GM12878 (cell line): ENCODE measurements around the gene CALHM3. TPM values are rescaled to one million over a fixed set of nuclear protein-coding genes. Genes with fewer than 3 reads are reported as not detected.

Experiments
- ATF2 ChIP-seq: IDR thresholded peaks from 2 replicates; pipeline ENCODE4 v1.6.1; 2012; ENCODE audit warnings: low read length, inconsistent platforms
- CBFB ChIP-seq: IDR thresholded peaks from 2 replicates; pipeline ENCODE4 v1.6.1; 2016; ENCODE audit warnings: antibody characterized with exemption, low read depth
- CEBPB ChIP-seq, 2 experiments: fragments of 150-350 bp in 1 of 2; IDR thresholded peaks; 2 replicates each; pipeline ENCODE4 v1.6.1; 2012 to 2014; ENCODE audit warnings: low read depth in 2 of 2, low read length in 2 of 2, borderline replicate concordance in 1 of 2, inconsistent platforms in 1 of 2
- CHD1 ChIP-seq: IDR thresholded peaks from 2 replicates; pipeline ENCODE4 v1.6.1; 2012; ENCODE audit warnings: low read depth, low read length, improper control_type of control experiment
- CREM ChIP-seq: IDR thresholded peaks from 2 replicates; pipeline ENCODE4 v1.6.1; 2014; ENCODE audit warnings: antibody characterized with exemption, low read depth
- E2F4 ChIP-seq: IDR thresholded peaks from 2 replicates; pipeline ENCODE4 v1.6.1; 2012; ENCODE audit warnings: low read depth, low read length, improper control_type of control experiment
- FOS ChIP-seq: IDR thresholded peaks from 3 replicates; pipeline ENCODE4 v1.6.1; 2011; ENCODE audit warnings: borderline replicate concordance; ENCODE audit not compliant: insufficient read length; ENCODE audit errors: extremely low read depth
- IKZF2 ChIP-seq, 2 experiments: fragments of 450-650 bp; IDR thresholded peaks; 2 replicates each; pipeline ENCODE4 v1.6.1; 2017; ENCODE audit warnings: mild to moderate bottlenecking in 2 of 2, moderate library complexity in 2 of 2
- IRF3 ChIP-seq: fragments of 450-650 bp; IDR thresholded peaks from 2 replicates; pipeline ENCODE4 v1.6.1; 2014; ENCODE audit warnings: mild to moderate bottlenecking
- MEF2A ChIP-seq: IDR thresholded peaks from 2 replicates; pipeline ENCODE4 v1.6.1; 2011; ENCODE audit warnings: low read depth, mild to moderate bottlenecking, low read length, moderate library complexity; ENCODE audit not compliant: insufficient read depth
- MEF2B ChIP-seq: fragments of 450-650 bp; IDR thresholded peaks from 2 replicates; pipeline ENCODE4 v1.6.1; 2018; ENCODE audit warnings: mild to moderate bottlenecking, moderate library complexity; ENCODE audit not compliant: partially characterized antibody, poor library complexity, severe bottlenecking
- MTA3 ChIP-seq: IDR thresholded peaks from 2 replicates; pipeline ENCODE4 v1.6.1; 2012; ENCODE audit warnings: low read length, inconsistent platforms, borderline replicate concordance
- NR2C2 ChIP-seq: IDR thresholded peaks from 2 replicates; pipeline ENCODE4 v1.6.1; 2011; ENCODE audit warnings: borderline replicate concordance, low read depth; ENCODE audit not compliant: control insufficient read depth, insufficient read length
- PBX3 ChIP-seq: IDR thresholded peaks from 2 replicates; pipeline ENCODE4 v1.6.1; 2011; ENCODE audit warnings: mild to moderate bottlenecking, low read depth, low read length, moderate library complexity; ENCODE audit not compliant: insufficient replicate concordance
- RAD21 ChIP-seq: IDR thresholded peaks from 2 replicates; pipeline ENCODE4 v1.6.1; 2011; ENCODE audit warnings: mild to moderate bottlenecking, low read depth, low read length, moderate library complexity; ENCODE audit not compliant: insufficient read depth
- REST ChIP-seq: IDR thresholded peaks from 2 replicates; pipeline ENCODE4 v1.6.1; 2012; ENCODE audit warnings: mild to moderate bottlenecking, low read depth, low read length
- SP1 ChIP-seq: IDR thresholded peaks from one replicate; pipeline ENCODE4 v1.6.1; 2011; ENCODE audit warnings: low read depth, low read length
- SUPT20H ChIP-seq: IDR thresholded peaks from 2 replicates; pipeline ENCODE4 v1.6.1; 2011; ENCODE audit warnings: low read depth, mild to moderate bottlenecking, low read length, moderate library complexity, borderline replicate concordance; ENCODE audit not compliant: control insufficient read depth
- TAF1 ChIP-seq: IDR thresholded peaks from 2 replicates; pipeline ENCODE4 v1.6.1; 2011; ENCODE audit warnings: mild to moderate bottlenecking, low read depth, low read length, borderline replicate concordance
- ZNF24 ChIP-seq: fragments of 450-650 bp; IDR thresholded peaks from 2 replicates; pipeline ENCODE4 v1.6.1; 2017; ENCODE audit warnings: antibody characterized with exemption, mild to moderate bottlenecking
- polyA plus RNA-seq, 11 experiments: library from polyadenylated mRNA; depleted of rRNA in 4 of 11; unstranded in 6 of 11; stranded (reverse) in 5 of 11; fragments of >200 nt; fragmentation: Nextera tagmentation in 4 of 11; fragmentation: Illumina TruSeq in 1 of 11; extraction: Ambion mirVana in 4 of 11; extraction: Trizol in 1 of 11; gene quantifications; 1 replicate in 1 of 11; 2 replicates in 10 of 11; pipeline versions ENCODE4 v1.2.1 to v1.2.3, GENCODE V29; 2011 to 2016; ENCODE audit warnings: inconsistent platforms in 2 of 11, missing spikeins in 2 of 11, low read depth in 1 of 11
- total RNA-seq, 4 experiments: library from RNA; depleted of rRNA in 3 of 4; stranded (reverse); fragments of >200 nt in 3 of 4; fragmentation: Illumina TruSeq in 1 of 4; extraction: Trizol in 1 of 4; gene quantifications; 2 replicates each; pipeline versions ENCODE4 v1.2.1 to v1.2.3, GENCODE V29; 2013 to 2021

Gene CALHM3
- total and polyA plus RNA-seq, 10 of the 15 experiments (the other 5 are each of a cell fraction or from before 2014, with no cell fraction given), result 0.03 to 0.42 (median 0.11) TPM; not detected in 5

GRCh38 chr10:103467406-103467805, 11.6 kb downstream of the CALHM3 start (continued):
- TF ChIP-seq MTA3 (0 out of 2 replicates have a peak, but pooled peaks have one; percentile 44), NR2C2 (no peak), REST (no peak), ATF2 (peak; percentile 72), TAF1 (peak; percentile 34; the same call in 1 of the 2 replicates), SUPT20H (no peak), MEF2A (no peak), E2F4 (no peak), MEF2B (peak; percentile 97), CEBPB (IDR thresholded peaks at IDR 0.05; ENCODE audit: borderline replicate concordance in 1 of 2, low read depth in 2 of 2, low read length in 2 of 2) (no peak), IKZF2 (IDR thresholded peaks at IDR 0.05) (peak; percentile 87 to 89), CREM (0 out of 2 replicates have a peak, but pooled peaks have one; percentile 23), RAD21 (no peak), CBFB (no peak), FOS (no peak), PBX3 (peak; percentile 66), CHD1 (no peak), ZNF24 (peak; percentile 73; the same call in 1 of the 2 replicates), SP1 (no peak), IRF3 (no peak)
